ENCODE results near the gene COL11A2.

The COL11A2 gene

GRCh38 chr6:33201935-33202334 is 9.7 kb upstream of the COL11A2 start:
- peaks cover 47% of the 10 kb centered on the region for H3K36me3 ChIP-seq (ENCODE audit: insufficient read depth, low read length)
- peaks cover 65% of the 10 kb centered on the region for H3K4me1 ChIP-seq (ENCODE audit: insufficient read depth, low read length)
- DNase-seq (no peak), ATAC-seq (ENCODE audit: insufficient read depth, low read depth) (no peak)
- peaks cover 23% of the 10 kb centered on the region for H4K20me1 ChIP-seq (ENCODE audit: insufficient read depth, low read length)
- no peak overlapping the region for H3K27ac ChIP-seq (ENCODE audit: low read length)
- no peak for TF ChIP-seq EZH2 (IDR thresholded peaks at IDR 0.05; ENCODE audit: borderline replicate concordance, low read depth, low read length, severe bottlenecking)
- TF ChIP-seq, protein P1, sequence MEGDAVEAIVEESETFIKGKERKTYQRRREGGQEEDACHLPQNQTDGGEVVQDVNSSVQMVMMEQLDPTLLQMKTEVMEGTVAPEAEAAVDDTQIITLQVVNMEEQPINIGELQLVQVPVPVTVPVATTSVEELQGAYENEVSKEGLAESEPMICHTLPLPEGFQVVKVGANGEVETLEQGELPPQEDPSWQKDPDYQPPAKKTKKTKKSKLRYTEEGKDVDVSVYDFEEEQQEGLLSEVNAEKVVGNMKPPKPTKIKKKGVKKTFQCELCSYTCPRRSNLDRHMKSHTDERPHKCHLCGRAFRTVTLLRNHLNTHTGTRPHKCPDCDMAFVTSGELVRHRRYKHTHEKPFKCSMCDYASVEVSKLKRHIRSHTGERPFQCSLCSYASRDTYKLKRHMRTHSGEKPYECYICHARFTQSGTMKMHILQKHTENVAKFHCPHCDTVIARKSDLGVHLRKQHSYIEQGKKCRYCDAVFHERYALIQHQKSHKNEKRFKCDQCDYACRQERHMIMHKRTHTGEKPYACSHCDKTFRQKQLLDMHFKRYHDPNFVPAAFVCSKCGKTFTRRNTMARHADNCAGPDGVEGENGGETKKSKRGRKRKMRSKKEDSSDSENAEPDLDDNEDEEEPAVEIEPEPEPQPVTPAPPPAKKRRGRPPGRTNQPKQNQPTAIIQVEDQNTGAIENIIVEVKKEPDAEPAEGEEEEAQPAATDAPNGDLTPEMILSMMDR (IDR thresholded peaks at IDR 0.05; ENCODE audit: borderline replicate concordance, extremely low read depth, low read length, poor library complexity, severe bottlenecking) = no peak
- no peaks in the 10 kb centered on the region for H3K27me3 ChIP-seq (ENCODE audit: insufficient read depth, low read length, poor library complexity)
- H3K9ac ChIP-seq (ENCODE audit: low read depth, low read length) = peak overlapping the region; percentile 90; the same call in 1 of the 2 replicates
- H2AFZ ChIP-seq (ENCODE audit: low read depth, low read length) = no peak overlapping the region
- H3K4me3 ChIP-seq (ENCODE audit: low read depth in 1 of 2, low read length in 2 of 2) = peak overlapping the region; percentile 58 to 60; a peak in 3 of 4 replicates
- peak overlapping the region; percentile 80 for H3K4me2 ChIP-seq (ENCODE audit: insufficient read depth, low read length)
- peaks cover 59% of the 10 kb centered on the region for H3K79me2 ChIP-seq (ENCODE audit: insufficient read depth, low read length)
- H3K9me3 ChIP-seq (ENCODE audit: insufficient read depth, low read length, severe bottlenecking) = no peaks in the 10 kb centered on the region

DNA sequence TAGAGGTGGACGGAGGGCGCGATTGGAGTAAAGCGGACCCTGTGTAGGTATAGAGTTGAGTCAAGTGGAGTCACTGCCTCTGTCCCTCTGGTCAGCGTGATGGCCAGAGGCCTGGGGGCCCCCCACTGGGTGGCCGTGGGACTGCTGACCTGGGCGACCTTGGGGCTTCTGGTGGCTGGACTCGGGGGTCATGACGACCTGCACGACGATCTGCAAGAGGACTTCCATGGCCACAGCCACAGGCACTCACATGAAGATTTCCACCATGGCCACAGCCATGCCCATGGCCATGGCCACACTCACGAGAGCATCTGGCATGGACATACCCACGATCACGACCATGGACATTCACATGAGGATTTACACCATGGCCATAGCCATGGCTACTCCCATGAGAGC is 8.9 kb upstream of the COL11A2 start:
- peak overlapping the region; percentile 80 for H3K4me2 ChIP-seq (ENCODE audit: insufficient read depth, low read length)
- no peak for DNase-seq
- H3K36me3 ChIP-seq (ENCODE audit: insufficient read depth, low read length) = peaks cover 53% of the 10 kb centered on the region
- H3K4me3 ChIP-seq (ENCODE audit: low read depth in 1 of 2, low read length in 2 of 2) = peak overlapping the region; percentile 58 to 60; a peak in 3 of 4 replicates
- H2AFZ ChIP-seq (ENCODE audit: low read depth, low read length) = peak overlapping the region; percentile 82
- peaks cover 59% of the 10 kb centered on the region for H3K79me2 ChIP-seq (ENCODE audit: insufficient read depth, low read length)
- H3K4me1 ChIP-seq (ENCODE audit: insufficient read depth, low read length) = peaks cover 65% of the 10 kb centered on the region
- TF ChIP-seq, protein P1 (IDR thresholded peaks at IDR 0.05; ENCODE audit: borderline replicate concordance, extremely low read depth, low read length, poor library complexity, severe bottlenecking) = no peak
- TF ChIP-seq EZH2 (IDR thresholded peaks at IDR 0.05; ENCODE audit: borderline replicate concordance, low read depth, low read length, severe bottlenecking) = no peak
- peaks cover 25% of the 10 kb centered on the region for H4K20me1 ChIP-seq (ENCODE audit: insufficient read depth, low read length)
- ATAC-seq (ENCODE audit: insufficient read depth, low read depth) = no peak
- H3K27me3 ChIP-seq (ENCODE audit: insufficient read depth, low read length, poor library complexity) = no peaks in the 10 kb centered on the region
- no peaks in the 10 kb centered on the region for H3K9me3 ChIP-seq (ENCODE audit: insufficient read depth, low read length, severe bottlenecking)
- peak overlapping the region; percentile 99 for H3K27ac ChIP-seq (ENCODE audit: low read length)
- H3K9ac ChIP-seq (ENCODE audit: low read depth, low read length) = peak overlapping the region; percentile 90

DNA sequence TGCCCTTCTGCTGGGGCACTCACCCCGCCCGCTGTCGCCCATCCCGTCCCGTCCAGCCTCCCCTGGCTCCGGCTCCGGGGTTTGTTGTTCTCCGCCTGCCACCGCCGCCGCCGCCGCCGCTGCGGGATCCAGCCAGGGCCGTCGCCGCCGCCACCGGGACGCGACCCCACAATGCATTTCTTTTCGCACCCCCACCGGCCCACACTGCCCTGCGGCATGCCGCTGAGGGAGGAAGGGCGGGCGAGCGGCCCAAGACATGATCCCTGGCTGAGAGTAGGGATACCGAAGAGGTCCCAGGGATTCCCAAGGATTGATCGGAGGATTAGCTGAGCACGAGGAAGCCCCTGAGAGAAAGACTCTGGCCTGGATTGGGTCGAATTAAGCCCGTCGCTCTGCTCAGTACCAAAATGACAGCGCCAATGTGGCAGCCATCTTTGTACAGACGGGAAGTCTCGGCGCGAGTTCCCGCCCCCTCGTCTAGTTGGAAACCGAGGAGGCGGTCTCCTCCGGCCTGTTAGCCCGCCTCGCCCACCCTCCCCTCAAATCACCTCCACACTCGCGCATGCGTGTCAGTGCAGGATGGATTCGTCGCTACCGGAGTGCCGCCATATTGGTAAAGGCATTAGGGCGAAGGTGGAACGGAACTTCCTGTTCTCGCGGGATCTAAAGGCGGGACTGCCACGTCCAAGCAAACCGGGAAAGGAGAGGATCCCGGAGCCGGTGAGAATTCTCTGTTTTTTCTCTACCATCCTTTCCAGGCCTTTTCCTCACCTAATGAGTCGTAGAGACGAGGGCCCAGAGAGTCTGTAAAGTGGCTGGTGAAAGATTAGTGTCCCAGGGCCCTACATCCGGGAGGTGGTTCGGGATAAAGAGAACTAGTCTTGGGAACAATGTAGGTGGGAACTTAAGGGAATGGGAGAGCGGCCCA is 8.2 kb upstream of the COL11A2 start, which contains the start of the genes RXRB and SLC39A7:
RXRB (minus strand) TSS at position 447 of the 928 bp plus-strand sequence; CDS start at position 258, 189 bp downstream.
SLC39A7 (plus strand) TSS at position 649 of the 928 bp plus-strand sequence. CDS start 379 bp downstream, outside the sequence.
- H3K27me3 ChIP-seq (ENCODE audit: insufficient read depth, low read length, poor library complexity) = no peaks in the 10 kb centered on the region
- ATAC-seq (ENCODE audit: insufficient read depth, low read depth) (peak; percentile 77), DNase-seq (peak; percentile 99)
- peaks cover 60% of the 10 kb centered on the region for H3K36me3 ChIP-seq (ENCODE audit: insufficient read depth, low read length)
- peaks cover 63% of the 10 kb centered on the region for H3K4me1 ChIP-seq (ENCODE audit: insufficient read depth, low read length)
- peak within 1 kb of the TSS; percentile 58 to 60; a peak in 3 of 4 replicates for H3K4me3 ChIP-seq (ENCODE audit: low read depth in 1 of 2, low read length in 2 of 2)
- H3K9me3 ChIP-seq (ENCODE audit: insufficient read depth, low read length, severe bottlenecking) = no peaks in the 10 kb centered on the region
- peak within 1 kb of the TSS; percentile 80 for H3K4me2 ChIP-seq (ENCODE audit: insufficient read depth, low read length)
- H3K79me2 ChIP-seq (ENCODE audit: insufficient read depth, low read length) = peaks cover 59% of the 10 kb centered on the region
- H4K20me1 ChIP-seq (ENCODE audit: insufficient read depth, low read length) = peaks cover 31% of the 10 kb centered on the region
- H3K27ac ChIP-seq (ENCODE audit: low read length) = peak within 1 kb of the TSS; percentile 99
- peak within 1 kb of the TSS; percentile 90 for H3K9ac ChIP-seq (ENCODE audit: low read depth, low read length)
- TF ChIP-seq EZH2 (IDR thresholded peaks at IDR 0.05; ENCODE audit: borderline replicate concordance, low read depth, low read length, severe bottlenecking) = no peak
- TF ChIP-seq, protein P1 (IDR thresholded peaks at IDR 0.05; ENCODE audit: borderline replicate concordance, extremely low read depth, low read length, poor library complexity, severe bottlenecking) = no peak
- peak within 1 kb of the TSS; percentile 92 for H2AFZ ChIP-seq (ENCODE audit: low read depth, low read length)

Data from DND-41 (cell line).